ENCODE measurements around the gene SGCA.

DNA sequence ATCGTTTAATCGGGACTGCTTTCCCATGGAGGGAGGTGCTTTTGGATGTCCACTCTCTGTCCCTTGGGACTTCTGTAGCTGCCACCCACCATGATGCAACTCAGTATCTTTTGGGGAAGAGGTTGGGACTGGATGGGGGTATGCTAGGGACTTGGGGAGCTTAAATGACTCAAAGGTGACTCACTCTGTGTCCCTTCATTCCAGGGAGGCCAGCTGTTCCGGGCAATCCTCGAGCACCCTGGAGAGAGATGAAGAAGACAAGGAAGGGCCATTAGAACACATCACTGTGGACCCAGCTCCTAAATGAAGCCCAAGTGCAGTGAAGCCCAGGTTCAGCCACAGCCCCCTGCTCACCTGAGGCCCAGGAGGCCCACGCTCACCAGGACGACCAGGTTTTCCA lies 31.0 kb downstream of the SGCA start:
- TF ChIP-seq POLR2AphosphoS5 (IDR thresholded peaks at IDR 0.05; ENCODE audit: borderline replicate concordance, low read depth, low read length) (no peak), EZH2 (IDR thresholded peaks at IDR 0.05) (no peak), FOXP2 (optimal IDR thresholded peaks at IDR 0.05; ENCODE audit: control extremely low read depth, extremely low read length, insufficient read depth) (no peak)
